ENCODE measurements around the gene IQCM. TPM values are rescaled to one million over a fixed set of nuclear protein-coding genes. Genes with fewer than 3 reads are reported as not detected.
"Not testable (repeated sequence)": the region's sequence is repeated elsewhere in the genome, so short reads cannot be mapped to it uniquely, and the experiment has no call there.

The IQCM gene
- polyA plus RNA-seq, 3 donors from 2014 or later = not detected

DNA sequence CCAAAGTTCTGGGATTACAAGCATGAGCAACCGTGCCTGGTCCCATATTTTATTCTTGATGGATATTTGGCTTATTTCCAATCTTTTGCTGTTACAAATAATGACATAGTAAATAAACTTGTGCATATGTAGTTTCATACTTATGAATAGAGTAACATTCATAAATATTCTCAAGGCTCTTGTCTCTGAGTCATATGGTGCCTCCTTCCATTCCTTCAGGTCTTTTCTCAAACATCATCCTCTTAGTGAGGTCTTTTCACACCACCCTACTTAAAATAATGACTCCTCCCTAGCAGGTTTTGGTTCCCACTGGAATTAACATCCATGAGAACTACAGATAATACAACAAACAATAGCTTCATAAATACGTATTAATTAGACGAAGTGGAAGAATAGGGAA, 416.6 kb downstream of the IQCM start:
- Mint-ChIP-seq H3K27ac (no peak overlapping the region), H3K36me3 (no peaks in the 10 kb centered on the region), H3K27me3 (ENCODE audit: low read depth in 3 of 3) (peaks cover 0 to 2% (median 0%) of the 10 kb centered on the region in 3 donors), H3K4me3 (no peak overlapping the region), H3K9me3 (peaks cover 2 to 20% (median 10%) of the 10 kb centered on the region in 6 donors), H3K4me1 (no peaks in the 10 kb centered on the region)
- DNase-seq = no peak

DNA sequence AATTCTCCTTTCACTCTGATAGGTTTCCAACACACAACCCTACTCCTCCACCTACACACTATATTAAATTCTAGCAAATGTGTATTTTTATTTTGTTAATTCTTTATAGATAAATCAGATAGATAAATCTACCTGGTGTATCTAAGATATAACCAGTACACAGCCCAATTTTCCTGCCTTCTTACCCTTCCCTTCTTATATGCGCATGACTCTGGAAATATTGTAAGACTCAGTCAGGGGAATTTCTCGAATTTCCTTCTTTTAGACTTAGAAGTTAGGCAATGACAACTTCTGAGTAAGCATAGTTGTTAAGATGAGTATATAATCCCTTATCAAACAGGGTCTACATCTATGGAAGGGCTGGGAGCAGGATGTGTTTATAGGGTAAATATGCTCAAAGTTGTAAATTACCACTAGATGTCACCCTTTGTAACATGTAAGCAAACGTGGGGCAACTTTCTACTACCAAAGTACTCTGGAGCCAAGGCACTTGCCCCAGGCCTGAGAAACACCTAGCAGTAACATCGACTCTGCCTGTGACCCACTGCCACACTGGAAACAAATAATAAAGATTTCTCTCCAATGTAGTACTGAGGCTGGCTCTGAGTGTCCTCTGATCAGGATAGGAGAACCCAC, 444.7 kb downstream of the IQCM start:
- H3K27me3 Mint-ChIP-seq (ENCODE audit: low read depth in 3 of 3) = no peaks in the 10 kb centered on the region
- H3K4me1 Mint-ChIP-seq = no peaks in the 10 kb centered on the region
- no peak overlapping the region for H3K27ac Mint-ChIP-seq
- no peaks in the 10 kb centered on the region for H3K36me3 Mint-ChIP-seq
- no peak overlapping the region for H3K4me3 Mint-ChIP-seq
- peaks cover 0 to 8% (median 2%) of the 10 kb centered on the region in 6 donors for H3K9me3 Mint-ChIP-seq
- no peak for DNase-seq

DNA sequence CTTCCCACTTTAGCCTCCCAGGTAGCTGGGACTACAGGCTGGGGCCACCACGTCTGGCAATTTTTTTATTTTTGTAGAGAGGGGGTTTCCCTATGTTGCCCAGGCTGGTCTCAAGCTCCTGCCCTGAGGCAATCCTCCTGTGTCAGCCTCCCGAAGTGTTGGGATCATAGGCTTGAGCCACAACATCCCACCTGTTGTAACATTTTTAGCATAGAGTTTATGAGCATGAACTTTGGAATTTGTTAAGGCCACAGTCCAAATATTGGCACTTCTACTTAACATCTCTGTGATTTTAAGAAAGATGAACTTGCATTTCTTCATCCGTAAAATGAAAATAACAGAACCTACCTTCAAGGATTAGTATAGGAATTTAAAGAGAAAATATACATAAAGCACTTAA, 445.6 kb downstream of the IQCM start:
- DNase-seq = no peak

DNA sequence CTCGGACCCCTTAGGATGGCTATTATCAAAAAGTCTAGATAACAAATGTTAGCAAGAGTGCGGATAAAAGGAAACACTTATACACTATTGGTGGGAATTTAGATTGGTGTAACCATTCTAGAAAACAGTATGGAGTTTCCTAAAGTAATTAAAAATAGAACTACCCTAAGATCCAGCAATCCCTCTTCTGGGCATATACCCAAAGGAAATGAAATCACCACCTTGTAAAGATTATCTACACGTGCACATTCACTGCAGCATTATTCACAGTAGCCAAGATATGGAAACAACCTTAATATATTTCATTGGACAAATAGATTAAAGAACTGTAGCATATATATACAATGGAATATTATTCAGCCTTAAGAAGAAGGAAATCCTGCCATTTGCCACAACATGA, 462.4 kb downstream of the IQCM start:
- Mint-ChIP-seq H3K4me1 (no peaks in the 10 kb centered on the region), H3K9me3 (peaks cover 11 to 23% (median 17%) of the 10 kb centered on the region in 6 donors), H3K27me3 (ENCODE audit: low read depth in 3 of 3) (no peaks in the 10 kb centered on the region), H3K36me3 (peaks cover 0 to 4% (median 0%) of the 10 kb centered on the region in 3 donors), H3K27ac (no peak overlapping the region), H3K4me3 (no peak overlapping the region)
- no peak for DNase-seq

More for the DNA sequence above, 445.6 kb downstream of the IQCM start:
- H3K27ac Mint-ChIP-seq = no peak overlapping the region
- H3K4me1 Mint-ChIP-seq = no peaks in the 10 kb centered on the region
- H3K4me3 Mint-ChIP-seq = no peak overlapping the region
- H3K9me3 Mint-ChIP-seq = peaks cover 0 to 7% (median 2%) of the 10 kb centered on the region in 6 donors
- no peaks in the 10 kb centered on the region for H3K27me3 Mint-ChIP-seq (ENCODE audit: low read depth in 3 of 3)
- no peaks in the 10 kb centered on the region for H3K36me3 Mint-ChIP-seq

DNA sequence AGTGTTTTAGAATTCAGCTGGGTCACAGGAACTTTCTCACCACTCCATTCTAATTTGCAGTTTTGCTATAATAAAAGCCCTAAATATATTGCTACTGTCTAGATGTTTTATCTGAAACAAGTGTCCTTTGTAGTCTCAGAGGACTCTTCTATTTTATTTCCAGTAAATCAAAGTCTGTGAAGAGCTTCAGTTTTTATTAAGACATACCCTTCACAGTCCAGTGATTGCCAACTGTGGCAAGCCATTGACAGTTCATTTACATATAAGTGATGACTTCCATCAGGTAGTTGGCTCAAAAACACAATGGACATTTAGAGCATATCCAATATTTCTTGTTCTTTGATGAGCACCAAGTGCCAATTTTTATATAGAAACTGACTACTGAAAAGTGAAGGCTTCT, 466.1 kb downstream of the IQCM start:
- no peak overlapping the region for H3K4me3 Mint-ChIP-seq
- H3K27me3 Mint-ChIP-seq (ENCODE audit: low read depth in 3 of 3) = peaks cover 0 to 2% (median 0%) of the 10 kb centered on the region in 3 donors
- no peak overlapping the region for H3K27ac Mint-ChIP-seq
- peaks cover 7 to 25% (median 14%) of the 10 kb centered on the region in 6 donors for H3K9me3 Mint-ChIP-seq
- H3K36me3 Mint-ChIP-seq = peaks cover 0 to 4% (median 0%) of the 10 kb centered on the region in 3 donors
- no peak for DNase-seq
- no peaks in the 10 kb centered on the region for H3K4me1 Mint-ChIP-seq

DNA sequence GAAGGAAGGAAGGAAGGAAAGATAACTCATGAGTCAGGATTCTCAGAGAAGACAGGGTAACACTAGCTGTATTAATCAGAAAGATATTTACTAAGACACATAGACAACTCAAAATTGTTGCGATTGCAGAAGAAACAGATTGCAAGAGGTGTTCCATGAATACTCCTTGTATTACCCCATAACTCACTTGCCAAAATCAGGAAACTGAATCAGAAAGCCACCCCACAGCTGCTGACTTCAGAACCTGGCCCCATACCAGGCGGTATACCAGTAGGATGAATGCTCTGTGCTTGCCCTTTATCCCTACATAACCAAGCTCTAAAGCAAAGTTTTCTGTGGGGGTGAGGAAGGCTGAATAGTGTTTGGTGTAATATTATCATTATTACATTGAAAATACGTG, 468.5 kb downstream of the IQCM start:
- Mint-ChIP-seq H3K4me3 (no peak overlapping the region), H3K9me3 (peaks cover 2 to 13% (median 8%) of the 10 kb centered on the region in 6 donors), H3K27ac (no peak overlapping the region), H3K36me3 (no peaks in the 10 kb centered on the region), H3K27me3 (ENCODE audit: low read depth in 3 of 3) (peaks cover 0 to 2% (median 0%) of the 10 kb centered on the region in 3 donors), H3K4me1 (no peaks in the 10 kb centered on the region)
- DNase-seq = no peak

DNA sequence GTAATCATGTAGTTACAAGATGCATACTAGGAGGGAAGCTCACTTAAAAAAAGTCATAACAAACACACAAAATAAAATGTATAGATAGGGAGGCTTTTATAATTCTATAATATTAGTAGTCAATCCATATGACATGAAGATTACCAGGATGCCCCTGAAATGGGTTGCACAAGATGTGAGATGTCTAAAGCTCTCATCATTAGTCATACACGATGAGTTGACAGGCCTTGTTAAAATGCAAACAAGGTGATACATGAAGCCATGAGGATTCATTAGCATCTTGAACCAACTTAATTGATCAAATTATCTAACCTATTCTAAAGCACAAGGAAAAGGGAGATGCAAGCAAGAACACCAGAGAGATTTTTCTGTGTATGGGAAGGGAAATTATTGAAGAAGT, 470.2 kb downstream of the IQCM start:
- H3K27ac Mint-ChIP-seq = no peak overlapping the region
- H3K4me1 Mint-ChIP-seq = no peaks in the 10 kb centered on the region
- H3K27me3 Mint-ChIP-seq (ENCODE audit: low read depth in 3 of 3) = peaks cover 0 to 2% (median 0%) of the 10 kb centered on the region in 3 donors
- DNase-seq = no peak
- peaks cover 1 to 13% (median 7%) of the 10 kb centered on the region in 6 donors for H3K9me3 Mint-ChIP-seq
- H3K4me3 Mint-ChIP-seq = no peak overlapping the region
- H3K36me3 Mint-ChIP-seq = no peaks in the 10 kb centered on the region

DNA sequence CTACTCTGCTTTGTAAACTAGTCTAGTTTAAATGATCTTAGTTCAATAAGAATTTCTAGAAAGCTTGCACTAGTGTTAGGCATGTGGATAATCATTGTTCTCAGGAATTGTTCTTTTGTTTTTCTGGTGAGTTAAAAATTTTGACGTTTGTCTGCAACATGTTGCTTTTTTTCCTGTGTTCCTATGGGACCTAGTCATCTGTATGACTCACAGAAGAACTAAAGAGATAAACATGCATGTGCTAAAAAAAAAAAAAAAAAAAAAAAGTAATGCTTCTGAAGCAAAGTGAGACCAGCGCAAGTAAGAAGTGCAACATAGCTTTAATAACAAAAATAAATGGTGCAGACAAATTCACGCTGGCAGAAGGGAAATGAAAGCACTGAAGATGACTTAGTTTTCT, 471.2 kb downstream of the IQCM start:
- Mint-ChIP-seq H3K27ac (no peak overlapping the region), H3K27me3 (ENCODE audit: low read depth in 3 of 3) (peaks cover 0 to 2% (median 0%) of the 10 kb centered on the region in 3 donors), H3K4me1 (no peaks in the 10 kb centered on the region), H3K36me3 (no peaks in the 10 kb centered on the region), H3K4me3 (no peak overlapping the region), H3K9me3 (peaks cover 3 to 21% (median 12%) of the 10 kb centered on the region in 6 donors)
- DNase-seq = no peak

DNA sequence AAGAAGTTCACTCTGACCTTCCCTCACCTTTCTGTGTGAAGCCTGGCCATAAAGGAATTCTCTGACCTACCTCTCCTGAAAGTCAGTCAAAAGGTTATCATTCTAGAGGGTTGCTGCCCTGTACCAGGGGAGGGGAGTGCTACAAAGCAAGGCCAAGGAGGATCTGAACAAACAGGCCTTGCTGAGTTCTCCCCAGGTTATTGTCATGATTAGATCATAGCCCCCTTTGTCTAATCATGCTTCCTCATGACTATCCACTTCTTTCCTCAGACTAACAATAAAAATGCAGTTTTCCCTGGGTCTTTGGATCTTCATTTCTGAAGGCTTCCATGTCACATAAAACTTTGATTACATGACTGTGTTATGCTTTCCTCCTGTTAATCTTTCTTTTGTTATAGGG, 472.0 kb downstream of the IQCM start:
- Mint-ChIP-seq H3K4me1 (no peaks in the 10 kb centered on the region), H3K9me3 (peaks cover 3 to 29% (median 17%) of the 10 kb centered on the region in 6 donors), H3K27me3 (ENCODE audit: low read depth in 3 of 3) (peaks cover 0 to 2% (median 0%) of the 10 kb centered on the region in 3 donors), H3K4me3 (no peak overlapping the region), H3K36me3 (peaks cover 0 to under 1% (median 0%) of the 10 kb centered on the region in 3 donors), H3K27ac (no peak overlapping the region)
- no peak for DNase-seq

DNA sequence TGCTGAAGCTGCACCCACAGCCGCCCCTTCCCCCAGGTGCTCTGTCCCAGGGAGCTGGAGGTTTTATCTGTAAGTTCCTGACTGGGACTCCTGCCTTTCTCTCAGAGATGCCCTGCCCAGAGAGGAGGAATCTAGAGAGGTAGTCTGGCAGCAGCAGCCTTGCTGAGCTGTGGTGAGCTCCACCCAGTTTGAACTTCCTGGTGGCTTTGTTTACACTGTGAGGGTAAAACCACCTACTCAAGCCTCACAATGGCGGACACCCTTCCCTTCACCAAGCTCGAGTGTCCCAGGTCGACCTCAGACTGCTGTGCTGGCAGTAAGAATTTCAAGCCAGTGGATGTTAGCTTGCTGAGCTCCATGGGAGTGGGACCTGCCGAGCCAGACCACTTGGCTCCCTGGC, 474.5 kb downstream of the IQCM start:
- not testable (repeated sequence) for H3K4me3 Mint-ChIP-seq; H3K36me3 Mint-ChIP-seq; H3K4me1 Mint-ChIP-seq; H3K27me3 Mint-ChIP-seq (ENCODE audit: low read depth in 3 of 3); H3K27ac Mint-ChIP-seq; DNase-seq
- H3K9me3 Mint-ChIP-seq = peaks cover 5 to 46% (median 29%) of the 10 kb centered on the region in 6 donors

DNA sequence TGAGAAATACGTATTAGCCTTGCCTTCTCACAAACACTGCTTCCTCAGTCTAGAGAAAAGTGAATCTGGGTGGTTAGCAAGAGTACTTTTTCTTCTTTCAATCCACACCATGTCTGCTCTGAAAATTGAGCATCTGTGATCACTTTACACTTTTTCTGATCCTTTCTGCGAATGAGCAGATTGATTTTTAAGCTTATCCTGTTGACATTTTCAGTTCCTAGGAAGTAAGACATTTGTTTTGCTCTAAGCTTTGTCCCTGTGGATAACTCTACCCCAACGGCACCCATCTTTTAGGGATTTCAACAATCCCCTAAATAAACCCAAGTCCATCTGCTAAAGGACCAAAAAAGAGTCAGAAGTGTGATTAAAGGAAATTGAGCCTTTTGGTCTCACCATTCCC, 487.5 kb downstream of the IQCM start:
- Mint-ChIP-seq H3K27me3 (ENCODE audit: low read depth in 3 of 3) (no peaks in the 10 kb centered on the region), H3K9me3 (peaks cover 9 to 38% (median 16%) of the 10 kb centered on the region in 6 donors), H3K4me1 (no peaks in the 10 kb centered on the region), H3K27ac (no peak overlapping the region), H3K36me3 (no peaks in the 10 kb centered on the region), H3K4me3 (no peak overlapping the region)
- no peak for DNase-seq

DNA sequence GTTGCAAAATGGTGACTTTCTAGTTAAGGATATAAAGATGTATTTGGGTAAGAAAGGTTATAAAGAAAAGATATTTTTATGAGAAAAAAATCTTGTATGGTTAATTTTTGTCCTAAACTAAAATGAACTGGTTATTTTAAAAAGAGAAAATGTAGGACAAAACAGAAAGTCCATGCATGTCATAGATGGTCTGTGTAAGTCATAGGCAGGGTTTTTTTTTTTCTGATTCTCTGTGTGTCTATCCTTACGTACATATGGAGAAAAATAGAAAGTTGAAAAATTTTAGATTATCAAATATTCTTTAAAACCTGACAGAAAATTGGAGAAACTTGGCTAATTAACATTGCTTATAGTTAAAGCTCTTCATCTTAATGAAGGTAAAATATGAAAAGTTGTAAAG, 493.4 kb downstream of the IQCM start:
- no peak overlapping the region for H3K27ac Mint-ChIP-seq
- H3K27me3 Mint-ChIP-seq (ENCODE audit: low read depth in 3 of 3) = peaks cover 0 to 1% (median 0%) of the 10 kb centered on the region in 3 donors
- DNase-seq = no peak
- no peak overlapping the region for H3K4me3 Mint-ChIP-seq
- peaks cover 6 to 38% (median 18%) of the 10 kb centered on the region in 6 donors for H3K9me3 Mint-ChIP-seq
- H3K4me1 Mint-ChIP-seq = no peaks in the 10 kb centered on the region
- H3K36me3 Mint-ChIP-seq = no peaks in the 10 kb centered on the region

DNA sequence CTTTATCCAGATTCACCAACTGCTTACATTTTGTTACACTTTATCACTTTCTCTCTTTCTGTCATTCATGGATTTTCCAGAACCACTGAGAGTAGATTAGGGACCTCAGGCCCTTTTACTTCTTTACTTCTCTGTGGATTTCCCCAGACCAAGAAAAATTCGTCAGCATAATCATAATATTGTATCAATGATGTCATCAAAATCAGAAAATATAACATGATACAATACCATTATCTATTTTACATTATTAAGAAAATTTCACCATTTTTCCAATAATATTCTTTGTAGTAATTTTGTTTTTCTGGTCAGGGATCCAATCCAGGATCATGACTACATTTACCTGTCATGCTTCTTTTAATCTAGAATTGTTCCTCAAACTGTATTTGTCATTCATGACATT, 494.2 kb downstream of the IQCM start:
- Mint-ChIP-seq H3K36me3 (no peaks in the 10 kb centered on the region), H3K4me1 (no peaks in the 10 kb centered on the region), H3K27me3 (ENCODE audit: low read depth in 3 of 3) (peaks cover 0 to 1% (median 0%) of the 10 kb centered on the region in 3 donors), H3K9me3 (peaks cover 6 to 38% (median 18%) of the 10 kb centered on the region in 6 donors), H3K4me3 (no peak overlapping the region), H3K27ac (no peak overlapping the region)
- no peak for DNase-seq

DNA sequence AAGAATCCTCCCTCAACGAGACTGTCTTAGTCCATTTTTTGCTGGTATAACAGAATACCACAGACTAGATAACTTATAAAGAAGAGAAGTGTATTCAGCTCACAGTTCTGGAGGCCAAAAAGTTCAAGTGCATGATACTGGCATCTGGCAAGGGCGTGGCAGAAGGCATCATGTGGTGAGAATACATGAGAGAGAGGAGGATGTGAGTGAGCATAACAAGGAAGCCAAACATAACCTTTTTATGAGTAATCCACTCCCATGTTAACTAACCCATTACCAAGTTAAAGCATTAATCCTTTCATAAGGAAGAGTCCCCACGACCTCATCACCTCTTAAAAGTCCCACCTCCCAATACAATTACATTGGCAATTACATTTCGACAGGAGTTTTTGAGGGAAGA, 504.6 kb downstream of the IQCM start:
- peaks cover 12 to 37% (median 15%) of the 10 kb centered on the region in 6 donors for H3K9me3 Mint-ChIP-seq
- no peak overlapping the region for H3K4me3 Mint-ChIP-seq
- no peaks in the 10 kb centered on the region for H3K36me3 Mint-ChIP-seq
- no peak overlapping the region for H3K27ac Mint-ChIP-seq
- DNase-seq = no peak
- H3K4me1 Mint-ChIP-seq = no peaks in the 10 kb centered on the region
- H3K27me3 Mint-ChIP-seq (ENCODE audit: low read depth in 3 of 3) = peaks cover 0 to 5% (median 0%) of the 10 kb centered on the region in 3 donors

DNA sequence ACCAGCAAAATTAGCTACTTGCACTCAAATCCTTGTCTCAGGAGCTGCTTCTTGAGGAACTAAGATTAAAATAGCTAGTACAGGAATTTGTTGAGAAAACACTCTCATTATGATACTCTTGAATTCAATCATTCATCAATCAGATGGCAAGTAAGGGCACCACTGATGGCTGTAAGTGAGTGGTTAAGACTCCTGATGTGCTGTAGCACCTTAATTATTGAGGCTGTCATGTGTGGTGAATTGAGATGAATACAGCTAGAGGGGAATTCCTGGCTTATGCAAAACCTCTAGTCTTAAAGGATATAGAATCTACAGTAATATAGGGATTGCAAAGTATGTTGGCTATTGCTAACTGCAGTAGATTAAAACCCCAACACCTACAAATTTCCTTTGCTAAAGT, 509.1 kb downstream of the IQCM start:
- peaks cover 10 to 27% (median 11%) of the 10 kb centered on the region in 6 donors for H3K9me3 Mint-ChIP-seq
- no peaks in the 10 kb centered on the region for H3K36me3 Mint-ChIP-seq
- H3K4me1 Mint-ChIP-seq = no peaks in the 10 kb centered on the region
- no peak overlapping the region for H3K4me3 Mint-ChIP-seq
- H3K27me3 Mint-ChIP-seq (ENCODE audit: low read depth in 3 of 3) = peaks cover 0 to 2% (median 0%) of the 10 kb centered on the region in 3 donors
- no peak for DNase-seq
- H3K27ac Mint-ChIP-seq = no peak overlapping the region
